Gastrocnemius medialis (tissue), 4 donors: ENCODE measurements around the gene AOC1.
"Not testable (repeated sequence)": the region's sequence is repeated elsewhere in the genome, so short reads cannot be mapped to it uniquely, and the experiment has no call there.

Source experiments
- POLR2A ChIP-seq, 2 donors: fragments of 450-650 bp; IDR thresholded peaks; one replicate each; pipeline ENCODE4 v1.6.1; 2017; ENCODE audit warnings: antibody characterized with exemption in 2 of 2, mild to moderate bottlenecking in 2 of 2, moderate library complexity in 2 of 2
- TF ChIP-seq, protein P1 (sequence below), 5 experiments: fragments of 450-650 bp in 3 of 5; fragments of 200-600 bp in 2 of 5; sonication (generic) in 2 of 5; IDR thresholded peaks in 4 of 5; conservative IDR thresholded peaks in 1 of 5; 1 replicate in 4 of 5; 2 replicates in 1 of 5; pipeline ENCODE4 v1.5.1; 2016 to 2019; ENCODE audit warnings: antibody characterized with exemption in 5 of 5, mild to moderate bottlenecking in 3 of 5, moderate library complexity in 3 of 5

DNA sequence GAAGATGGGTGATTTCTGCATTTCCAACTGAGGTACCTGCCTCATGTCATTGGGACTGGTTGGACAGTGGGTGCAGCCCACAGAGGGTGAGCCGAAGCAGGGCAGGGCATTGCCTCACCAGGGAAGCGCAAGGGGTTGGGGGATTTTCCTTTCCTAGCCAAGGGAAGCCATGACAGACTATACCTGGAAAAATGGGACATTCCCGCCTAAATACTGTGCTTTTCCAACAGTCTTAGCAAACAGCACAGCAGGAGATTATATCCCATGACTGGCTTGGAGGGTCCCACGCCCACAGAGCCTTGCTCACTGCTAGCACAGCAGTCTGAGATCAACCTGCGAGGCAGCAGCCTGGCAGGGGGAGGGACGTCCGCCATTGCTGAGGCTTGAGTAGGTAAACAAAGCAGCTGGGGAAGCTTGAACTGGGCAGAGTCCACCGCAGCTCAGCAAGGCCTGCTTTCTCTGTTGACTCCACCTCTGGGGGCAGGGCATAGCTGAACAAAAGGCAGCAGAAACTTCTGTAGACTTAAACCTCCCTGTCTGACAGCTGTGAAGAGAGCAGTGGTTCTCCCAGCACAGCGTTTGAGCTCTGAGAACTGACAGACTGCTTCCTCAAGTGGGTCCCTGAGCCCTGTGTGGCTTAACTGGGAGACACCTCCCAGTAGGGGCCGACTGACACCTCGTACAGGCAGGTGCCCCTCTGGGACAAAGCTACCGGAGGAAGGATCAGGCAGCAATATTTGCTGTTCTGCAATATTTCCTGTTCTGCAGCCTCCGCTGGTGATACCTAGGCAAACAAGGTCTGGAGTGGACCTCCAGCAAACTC, 44.5 kb upstream of the AOC1 start:
- TF ChIP-seq, protein P1, sequence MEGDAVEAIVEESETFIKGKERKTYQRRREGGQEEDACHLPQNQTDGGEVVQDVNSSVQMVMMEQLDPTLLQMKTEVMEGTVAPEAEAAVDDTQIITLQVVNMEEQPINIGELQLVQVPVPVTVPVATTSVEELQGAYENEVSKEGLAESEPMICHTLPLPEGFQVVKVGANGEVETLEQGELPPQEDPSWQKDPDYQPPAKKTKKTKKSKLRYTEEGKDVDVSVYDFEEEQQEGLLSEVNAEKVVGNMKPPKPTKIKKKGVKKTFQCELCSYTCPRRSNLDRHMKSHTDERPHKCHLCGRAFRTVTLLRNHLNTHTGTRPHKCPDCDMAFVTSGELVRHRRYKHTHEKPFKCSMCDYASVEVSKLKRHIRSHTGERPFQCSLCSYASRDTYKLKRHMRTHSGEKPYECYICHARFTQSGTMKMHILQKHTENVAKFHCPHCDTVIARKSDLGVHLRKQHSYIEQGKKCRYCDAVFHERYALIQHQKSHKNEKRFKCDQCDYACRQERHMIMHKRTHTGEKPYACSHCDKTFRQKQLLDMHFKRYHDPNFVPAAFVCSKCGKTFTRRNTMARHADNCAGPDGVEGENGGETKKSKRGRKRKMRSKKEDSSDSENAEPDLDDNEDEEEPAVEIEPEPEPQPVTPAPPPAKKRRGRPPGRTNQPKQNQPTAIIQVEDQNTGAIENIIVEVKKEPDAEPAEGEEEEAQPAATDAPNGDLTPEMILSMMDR (IDR thresholded peaks at IDR 0.05 in 4 of 5, conservative IDR thresholded peaks at IDR 0.05 in 1 of 5), result not testable (repeated sequence)
- TF ChIP-seq POLR2A (IDR thresholded peaks at IDR 0.05), result not testable (repeated sequence)
